HFFc6 (cell line): ENCODE measurements around the gene CCDC152. TPM values are rescaled to one million over a fixed set of nuclear protein-coding genes. Genes with fewer than 3 reads are reported as not detected.

Source experiments
- DNase-seq: peaks from one replicate; pipeline ENCODE4 v3.0.0-alpha.2; 2018
- H3K27ac Mint-ChIP-seq: 2 replicates; pipeline ENCODE4 v1.8.0; 2020; ENCODE audit warnings: mild to moderate bottlenecking, mixed read lengths
- H3K27me3 Mint-ChIP-seq: 2 replicates; pipeline ENCODE4 v1.8.0; 2021; ENCODE audit warnings: mild to moderate bottlenecking, moderate library complexity, mixed read lengths; ENCODE audit not compliant: insufficient read depth
- H3K36me3 Mint-ChIP-seq: 2 replicates; pipeline ENCODE4 v1.8.0; 2021; ENCODE audit warnings: low read depth, mixed read lengths
- H3K4me1 Mint-ChIP-seq: 2 replicates; pipeline ENCODE4 v1.8.0; 2020; ENCODE audit warnings: low read depth, mixed read lengths
- H3K4me3 Mint-ChIP-seq: 2 replicates; pipeline ENCODE4 v1.8.0; 2020; ENCODE audit warnings: mild to moderate bottlenecking, moderate library complexity, mixed read lengths
- H3K9me3 Mint-ChIP-seq: 2 replicates; pipeline ENCODE4 v1.8.0; 2020; ENCODE audit warnings: mild to moderate bottlenecking, mixed read lengths
- CTCF ChIP-seq: fragments of 200-600 bp; sonication (generic); IDR thresholded peaks from 2 replicates; pipeline ENCODE4 v1.5.0; 2021; ENCODE audit warnings: antibody characterized with exemption, mild to moderate bottlenecking
- total RNA-seq, 6 experiments: library from RNA; stranded (reverse); fragmentation: NEBNext Ultra II Directional; extraction: Animal tissue kit (Norgen Biotek cat#: 25700); gene quantifications; 2 replicates in 1 of 6; 3 replicates in 5 of 6; pipeline ENCODE4 v1.2.3, GENCODE V29; 2021

Gene CCDC152
- total RNA-seq, 6 experiments from 2014 or later = 0.47 to 7.2 (median 5.6) TPM

- Mint-ChIP-seq H3K27me3 (no peaks in the 10 kb centered on the region; the same call in 1 of the 2 replicates), H3K36me3 (peaks cover 14% of the 10 kb centered on the region; the same call in 1 of the 2 replicates), H3K9me3 (peaks cover 18% of the 10 kb centered on the region), H3K27ac (no peak overlapping the region), H3K4me1 (no peaks in the 10 kb centered on the region), H3K4me3 (no peak overlapping the region)
- TF ChIP-seq CTCF = no peak
- DNase-seq = no peak
Measured at GRCh38 chr5:42791151-42791550, 34.5 kb downstream of the CCDC152 start.

- H3K4me1 Mint-ChIP-seq = no peaks in the 10 kb centered on the region
- H3K4me3 Mint-ChIP-seq = no peak overlapping the region
- DNase-seq = no peak
- peaks cover 4% of the 10 kb centered on the region; the same call in 1 of the 2 replicates for H3K27me3 Mint-ChIP-seq
- no peak for TF ChIP-seq CTCF
- H3K36me3 Mint-ChIP-seq = no peaks in the 10 kb centered on the region; the same call in 1 of the 2 replicates
- H3K9me3 Mint-ChIP-seq = no peaks in the 10 kb centered on the region
- no peak overlapping the region for H3K27ac Mint-ChIP-seq
Measured at GRCh38 chr5:42798284-42799240, 41.9 kb downstream of the CCDC152 start.

GRCh38 chr5:42799241-42799608, 42.6 kb downstream of the CCDC152 start:
- Mint-ChIP-seq H3K27me3 (peaks cover 4% of the 10 kb centered on the region; the same call in 1 of the 2 replicates), H3K4me3 (no peak overlapping the region), H3K36me3 (no peaks in the 10 kb centered on the region; the same call in 1 of the 2 replicates), H3K9me3 (no peaks in the 10 kb centered on the region), H3K27ac (no peak overlapping the region), H3K4me1 (no peaks in the 10 kb centered on the region)
- DNase-seq = no peak
- no peak for TF ChIP-seq CTCF

- DNase-seq = no peak
- no peak for TF ChIP-seq CTCF
- no peak overlapping the region for H3K27ac Mint-ChIP-seq
- H3K9me3 Mint-ChIP-seq = no peaks in the 10 kb centered on the region
- H3K36me3 Mint-ChIP-seq = no peaks in the 10 kb centered on the region; the same call in 1 of the 2 replicates
- no peaks in the 10 kb centered on the region for H3K4me1 Mint-ChIP-seq
- peaks cover 4% of the 10 kb centered on the region; the same call in 1 of the 2 replicates for H3K27me3 Mint-ChIP-seq
- H3K4me3 Mint-ChIP-seq = no peak overlapping the region
Measured at GRCh38 chr5:42799668-42800114, 43.1 kb downstream of the CCDC152 start.

GRCh38 chr5:42800748-42801330, 44.2 kb downstream of the CCDC152 start:
- peaks cover 4% of the 10 kb centered on the region; the same call in 1 of the 2 replicates for H3K27me3 Mint-ChIP-seq
- H3K27ac Mint-ChIP-seq = no peak overlapping the region
- no peak overlapping the region for H3K4me3 Mint-ChIP-seq
- no peaks in the 10 kb centered on the region; the same call in 1 of the 2 replicates for H3K36me3 Mint-ChIP-seq
- no peaks in the 10 kb centered on the region for H3K9me3 Mint-ChIP-seq
- no peak for DNase-seq
- no peaks in the 10 kb centered on the region for H3K4me1 Mint-ChIP-seq
- no peak for TF ChIP-seq CTCF
